Left lung (tissue), 10 donors: ENCODE results near the gene KATNAL2. TPM values are rescaled to one million over a fixed set of nuclear protein-coding genes. Genes with fewer than 3 reads are reported as not detected.

ENCODE experiments used
- ATAC-seq: fragments of 200-7000 bp; cut with Tn5 transposase; one replicate; pipeline ENCODE4 v1.9.1; 2020; ENCODE audit warnings: moderate library complexity
- DNase-seq, 4 donors: peaks; one replicate each; pipeline ENCODE4 v3.0.0-alpha.2; 2013 to 2020
- H3K27ac ChIP-seq, 2 donors: fragments of 200-600 bp; sonication (generic) in 1 of 2; one replicate each; pipeline versions ENCODE4 v1.5.0 to v1.8.0; 2020 to 2021
- H3K27me3 ChIP-seq, 2 donors: fragments of 200-600 bp; sonication (generic) in 1 of 2; one replicate each; pipeline versions ENCODE4 v1.5.0 to v1.8.0; 2020 to 2021
- H3K36me3 ChIP-seq, 2 donors: fragments of 200-600 bp; sonication (generic) in 1 of 2; one replicate each; pipeline versions ENCODE4 v1.5.0 to v1.8.0; 2020 to 2021
- H3K4me1 ChIP-seq, 2 donors: fragments of 200-600 bp; one replicate each; pipeline ENCODE4 v1.8.0; 2021
- H3K4me3 ChIP-seq, 2 donors: fragments of 200-600 bp; sonication (generic) in 1 of 2; one replicate each; pipeline versions ENCODE4 v1.5.0 to v1.8.0; 2020 to 2021; ENCODE audit warnings: mild to moderate bottlenecking in 1 of 2
- H3K9me3 ChIP-seq, 2 donors: fragments of 200-600 bp; sonication (generic) in 1 of 2; one replicate each; pipeline versions ENCODE4 v1.5.0 to v1.8.0; 2020 to 2021
- intact Hi-C, 2 donors: fragments of 100-400 bp; cut with DNase I; formaldehyde crosslinking; loops; one replicate each; pipeline versions ENCODE4 v1.11.2 to v1.14.2; 2022
- polyA plus RNA-seq, 6 donors: library from polyadenylated mRNA; unstranded; fragments of 120-200 nt; gene quantifications; one replicate each; pipeline ENCODE4 v1.2.1, GENCODE V29; 2013; ENCODE audit not compliant: insufficient read length in 6 of 6
- total RNA-seq, 2 donors: library from RNA; stranded (reverse); fragmentation: NEBNext Ultra II Directional; extraction: Animal tissue kit (Norgen Biotek cat#: 25700); gene quantifications; one replicate each; pipeline ENCODE4 v1.2.1, GENCODE V29; 2021
- TF ChIP-seq, protein P1 (sequence below), 2 donors: fragments of 200-600 bp; sonication (generic) in 1 of 2; IDR thresholded peaks; one replicate each; pipeline versions ENCODE4 v1.5.0 to v1.8.0; 2021; ENCODE audit warnings: antibody characterized with exemption in 2 of 2
- donor health status: DM: no; HTN: yes; CAD: no.
- donor health status: DM: no; HTN: no; CAD: no.

KATNAL2 gene
- total and polyA plus RNA-seq, 8 donors, result 2.4 to 8.8 (median 6.9) TPM

DNA sequence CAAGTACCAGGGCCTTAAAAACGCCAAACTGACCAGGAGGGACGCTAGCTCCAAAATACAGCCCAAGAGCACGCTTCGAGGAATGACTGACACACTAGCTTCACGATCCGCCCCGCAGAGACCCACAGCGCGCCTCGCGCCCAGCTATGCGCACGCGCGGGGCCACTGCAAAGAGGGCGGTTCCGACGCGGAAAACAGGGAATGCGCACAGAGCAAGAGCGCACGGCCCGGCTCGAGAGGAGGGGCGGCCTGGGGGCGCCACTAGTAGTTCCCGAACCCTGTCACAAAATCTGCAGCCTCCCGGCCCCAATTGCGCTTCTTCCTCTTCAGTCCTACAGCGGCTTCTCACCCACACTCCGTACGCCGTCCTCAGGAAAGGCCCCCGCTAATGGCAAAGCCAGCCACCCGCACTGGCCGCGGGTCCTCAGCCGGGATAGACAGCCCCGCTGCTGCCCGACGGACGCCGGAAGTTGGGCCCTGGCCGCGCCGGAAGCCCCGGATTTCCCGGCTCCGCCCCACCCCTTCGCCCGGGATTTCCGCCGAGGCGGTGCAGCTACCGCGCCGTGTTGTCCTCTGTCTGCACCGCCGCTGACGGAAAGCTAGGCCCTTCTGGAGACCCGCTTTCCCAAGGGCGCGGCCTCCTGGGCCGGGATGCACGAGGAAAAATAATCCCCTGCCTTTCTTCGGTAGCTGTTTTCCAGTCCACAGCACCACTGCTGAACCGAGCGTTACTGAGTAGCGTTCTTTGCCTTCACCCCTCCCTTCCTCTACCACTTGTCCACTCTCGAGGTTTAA, 232.8 kb downstream of the KATNAL2 start, which contains the start of gene HDHD2:
TSS of gene HDHD2 (minus strand) at position 472 of the 795 bp plus-strand sequence. CDS start 14,061 bp downstream, outside the sequence.
- Histone ChIP-seq H3K27ac (peak within 1 kb of the TSS; percentile 92 to 95), H3K36me3 (peaks cover 0 to 19% of the 10 kb centered on the region in 2 donors), H3K27me3 (no peaks in the 10 kb centered on the region), H3K9me3 (no peaks in the 10 kb centered on the region), H3K4me3 (peak within 1 kb of the TSS; percentile 62 to 76), H3K4me1 (peaks cover 8 to 28% of the 10 kb centered on the region in 2 donors)
- intact Hi-C loops, result no loop called here
- DNase-seq (peak; percentile 78 to 97 (median 86)), ATAC-seq (peak; percentile 98)
- TF ChIP-seq, protein P1, sequence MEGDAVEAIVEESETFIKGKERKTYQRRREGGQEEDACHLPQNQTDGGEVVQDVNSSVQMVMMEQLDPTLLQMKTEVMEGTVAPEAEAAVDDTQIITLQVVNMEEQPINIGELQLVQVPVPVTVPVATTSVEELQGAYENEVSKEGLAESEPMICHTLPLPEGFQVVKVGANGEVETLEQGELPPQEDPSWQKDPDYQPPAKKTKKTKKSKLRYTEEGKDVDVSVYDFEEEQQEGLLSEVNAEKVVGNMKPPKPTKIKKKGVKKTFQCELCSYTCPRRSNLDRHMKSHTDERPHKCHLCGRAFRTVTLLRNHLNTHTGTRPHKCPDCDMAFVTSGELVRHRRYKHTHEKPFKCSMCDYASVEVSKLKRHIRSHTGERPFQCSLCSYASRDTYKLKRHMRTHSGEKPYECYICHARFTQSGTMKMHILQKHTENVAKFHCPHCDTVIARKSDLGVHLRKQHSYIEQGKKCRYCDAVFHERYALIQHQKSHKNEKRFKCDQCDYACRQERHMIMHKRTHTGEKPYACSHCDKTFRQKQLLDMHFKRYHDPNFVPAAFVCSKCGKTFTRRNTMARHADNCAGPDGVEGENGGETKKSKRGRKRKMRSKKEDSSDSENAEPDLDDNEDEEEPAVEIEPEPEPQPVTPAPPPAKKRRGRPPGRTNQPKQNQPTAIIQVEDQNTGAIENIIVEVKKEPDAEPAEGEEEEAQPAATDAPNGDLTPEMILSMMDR (IDR thresholded peaks at IDR 0.05), result no peak

DNA sequence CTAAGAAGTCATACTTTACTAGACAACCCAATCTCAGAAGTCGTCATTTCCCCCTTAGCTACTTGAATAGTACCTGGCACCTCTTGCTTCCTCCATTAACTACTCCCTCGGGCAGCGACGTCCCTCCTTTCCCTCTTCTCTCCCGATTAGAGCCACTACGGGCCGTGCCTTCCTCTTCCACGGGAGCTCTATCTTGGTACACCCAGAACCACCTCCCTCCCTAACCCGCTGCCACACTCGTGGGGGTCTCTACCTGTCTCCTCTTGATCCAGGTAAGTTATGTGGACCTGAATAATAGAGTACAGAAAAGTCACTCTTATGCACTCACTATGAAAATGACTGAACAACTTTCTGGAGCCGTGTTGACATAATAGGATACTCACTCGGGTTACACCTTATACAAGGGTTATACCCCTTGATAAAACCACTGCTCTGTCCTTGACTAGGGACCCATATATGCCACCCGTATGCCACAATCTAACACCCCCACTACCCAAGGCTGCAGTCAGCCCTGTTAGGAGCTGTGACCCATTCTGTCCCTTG, 233.5 kb downstream of the KATNAL2 start:
- no peaks in the 10 kb centered on the region for H3K9me3 ChIP-seq
- TF ChIP-seq, protein P1 (IDR thresholded peaks at IDR 0.05), result no peak
- ATAC-seq (peak; percentile 3), DNase-seq (peak in 1 of 4 donors; percentile 50)
- H3K4me1 ChIP-seq, result peaks cover 8 to 28% of the 10 kb centered on the region in 2 donors
- peaks cover 0 to 25% of the 10 kb centered on the region in 2 donors for H3K36me3 ChIP-seq
- peak overlapping the region; percentile 92 to 95 for H3K27ac ChIP-seq
- no peaks in the 10 kb centered on the region for H3K27me3 ChIP-seq
- H3K4me3 ChIP-seq, result peak overlapping the region; percentile 62 to 76
- intact Hi-C loops, result no loop called here

DNA sequence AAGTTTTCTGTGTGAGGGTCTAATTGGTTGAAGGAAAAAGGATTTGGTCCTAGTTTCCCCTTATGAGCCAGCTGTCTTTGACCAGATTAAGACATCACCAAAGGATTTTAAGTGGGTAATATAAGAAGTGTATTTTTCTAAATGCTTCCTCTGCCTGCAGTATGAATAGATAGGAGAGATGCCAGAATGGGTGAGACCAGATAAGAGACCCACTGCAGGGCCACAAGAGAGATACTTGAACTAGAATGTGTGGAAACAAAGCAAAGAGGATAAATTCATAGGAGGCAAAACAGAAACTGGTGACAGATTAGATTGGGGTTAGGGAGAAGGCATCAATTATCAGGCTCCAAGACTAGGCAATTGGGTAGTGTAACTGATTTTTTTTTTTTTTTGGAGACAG, 234.0 kb downstream of the KATNAL2 start:
- DNase-seq (no peak), ATAC-seq (no peak)
- peaks cover 8 to 28% of the 10 kb centered on the region in 2 donors for H3K4me1 ChIP-seq
- peak overlapping the region in 1 of 2 donors; percentile 76 for H3K4me3 ChIP-seq
- H3K27ac ChIP-seq, result peak overlapping the region in 1 of 2 donors; percentile 95
- intact Hi-C loops, result no loop called here
- TF ChIP-seq, protein P1 (IDR thresholded peaks at IDR 0.05), result no peak
- H3K9me3 ChIP-seq, result no peaks in the 10 kb centered on the region
- peaks cover 0 to 31% of the 10 kb centered on the region in 2 donors for H3K36me3 ChIP-seq
- no peaks in the 10 kb centered on the region for H3K27me3 ChIP-seq

Other genes with a start within 250 kb of the KATNAL2 start
- gene ST8SIA5, start 160.5 kb upstream of the KATNAL2 start, total RNA-seq, result under 1 TPM; 0.23 to 0.31 TPM
- gene ST8SIA5, start 160.5 kb upstream of the KATNAL2 start, polyA plus RNA-seq, result under 1 TPM; 0.09 to 0.43 (median 0.27) TPM
- 10 to 100 TPM; 30.4 to 31.3 TPM for gene PIAS2, start 95 bp upstream of the KATNAL2 start, total RNA-seq
- gene PIAS2, start 95 bp upstream of the KATNAL2 start, polyA plus RNA-seq, result 10 to 100 TPM; 20.0 to 22.9 (median 20.9) TPM
- gene ELOA2, start 118.0 kb downstream of the KATNAL2 start, total RNA-seq, result not detected
- under 1 TPM in 2 of 6 donors, not detected in 4; 0.06 to 0.17 TPM for gene ELOA2, start 118.0 kb downstream of the KATNAL2 start, polyA plus RNA-seq
- gene HDHD2, start 232.9 kb downstream of the KATNAL2 start, total RNA-seq, result 10 to 100 TPM; 35.9 to 38.9 TPM
- gene HDHD2, start 232.9 kb downstream of the KATNAL2 start, polyA plus RNA-seq, result 10 to 100 TPM; 44.5 to 56.3 (median 51.7) TPM